M059J (cell line): ENCODE data around the gene LIPH. TPM values are rescaled to one million over a fixed set of nuclear protein-coding genes. Genes with fewer than 3 reads are reported as not detected.
A peak's percentile ranks its signal among the peaks of the same experiment; 100 is the strongest.
"Not testable (repeated sequence)": the region's sequence is repeated elsewhere in the genome, so short reads cannot be mapped to it uniquely, and the experiment has no call there.

Experiments used
- DNase-seq: peaks from one replicate; pipeline ENCODE4 v3.0.0-alpha.2; 2012; ENCODE audit warnings: low read depth
- total RNA-seq: library from RNA; depleted of rRNA; stranded (reverse); fragments of >200 nt; shearing (Covaris generic); gene quantifications from 2 replicates; pipeline ENCODE4 v1.2.3, GENCODE V29; 2014; rRNA removed

LIPH gene
- total RNA-seq, 1 experiment from 2014 or later = 1.9 TPM

DNA sequence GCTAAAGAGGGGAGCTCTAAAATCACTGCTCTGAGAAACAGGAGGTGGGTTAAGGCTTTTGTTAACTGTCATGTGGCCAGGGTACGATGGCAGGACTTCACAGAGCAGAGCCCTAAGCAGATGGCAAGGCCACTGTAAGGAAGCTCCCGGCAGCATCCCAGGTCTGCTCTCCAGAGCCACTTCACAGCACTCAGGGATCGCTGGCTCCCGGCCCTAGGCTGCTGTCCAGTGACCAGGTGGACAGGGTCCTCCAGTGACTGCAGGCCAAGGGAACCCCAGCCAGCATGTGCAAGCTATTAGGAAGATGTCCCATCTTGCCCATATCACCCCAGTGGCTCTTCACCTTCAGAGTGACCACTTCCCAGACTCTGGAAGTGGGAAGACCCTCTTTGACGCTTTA is 63.9 kb downstream of the LIPH start:
- no peak for DNase-seq

DNA sequence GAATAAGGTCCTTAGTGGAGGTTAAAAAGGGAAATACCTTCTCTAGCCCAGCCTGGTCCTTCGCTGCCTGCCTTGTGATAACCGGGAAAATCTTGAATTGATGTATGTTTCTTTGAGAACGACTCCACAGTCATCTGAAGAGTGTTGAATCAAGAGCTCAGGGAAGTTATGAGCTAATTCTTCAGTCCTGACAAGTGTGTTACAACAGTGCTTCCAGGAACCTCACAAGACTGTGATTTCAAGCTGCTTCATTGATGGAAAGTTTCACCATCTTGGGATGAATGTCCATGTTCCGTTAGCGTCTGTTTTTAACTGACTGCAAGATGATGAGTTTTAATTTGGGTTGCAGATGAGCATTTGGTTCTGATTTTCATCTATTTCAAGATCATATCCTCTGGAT is 66.0 kb downstream of the LIPH start:
- no peak for DNase-seq

DNA sequence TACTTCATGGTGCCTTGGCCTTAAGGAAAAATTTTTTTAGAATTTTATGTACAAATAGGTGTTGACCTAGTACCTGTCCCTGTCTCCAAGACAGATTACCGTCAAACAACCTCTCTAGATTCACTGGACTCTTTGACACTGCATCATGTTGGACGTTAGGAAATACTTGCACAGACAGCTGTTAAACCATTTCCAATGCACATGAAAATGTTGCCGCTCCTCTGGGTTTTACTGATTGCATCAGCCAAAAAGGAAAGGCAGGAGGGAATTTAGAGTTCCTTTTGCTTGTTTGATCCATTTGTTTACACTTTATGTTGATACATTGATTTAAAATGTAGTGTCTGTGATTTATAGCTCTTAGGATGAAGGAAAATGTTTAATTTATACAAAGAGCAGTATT is 68.1 kb downstream of the LIPH start:
- DNase-seq = no peak

DNA sequence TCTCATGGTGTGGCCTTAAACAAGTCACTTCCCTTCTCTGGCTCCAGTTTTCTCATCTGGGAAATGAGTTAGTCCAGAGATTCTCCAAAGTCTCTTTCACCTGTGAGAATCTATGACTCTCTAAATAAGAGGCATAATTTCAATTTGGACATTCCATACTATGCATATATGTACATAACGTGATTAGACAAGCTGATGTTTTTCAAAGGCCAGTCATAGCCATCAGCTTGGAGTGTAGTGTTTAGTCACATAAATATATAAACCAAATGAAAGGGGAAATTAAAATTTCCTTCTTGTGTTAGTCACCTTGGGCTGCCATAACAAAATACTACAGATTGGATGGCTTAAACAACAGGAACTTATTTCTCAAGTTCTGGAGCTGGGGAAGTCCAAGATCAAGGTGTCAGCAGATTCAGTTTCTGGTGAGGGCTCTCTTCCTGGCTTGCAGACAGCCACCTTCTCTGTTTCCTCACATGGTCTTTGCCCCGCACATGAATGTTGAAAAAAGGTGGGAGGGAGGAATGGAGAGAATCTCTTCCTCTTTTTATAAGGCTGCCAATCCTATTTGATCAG is 72.9 kb downstream of the LIPH start:
- DNase-seq = no peak

GRCh38 chr3:185477316-185477715 is 75.1 kb downstream of the LIPH start:
- no peak for DNase-seq

DNA sequence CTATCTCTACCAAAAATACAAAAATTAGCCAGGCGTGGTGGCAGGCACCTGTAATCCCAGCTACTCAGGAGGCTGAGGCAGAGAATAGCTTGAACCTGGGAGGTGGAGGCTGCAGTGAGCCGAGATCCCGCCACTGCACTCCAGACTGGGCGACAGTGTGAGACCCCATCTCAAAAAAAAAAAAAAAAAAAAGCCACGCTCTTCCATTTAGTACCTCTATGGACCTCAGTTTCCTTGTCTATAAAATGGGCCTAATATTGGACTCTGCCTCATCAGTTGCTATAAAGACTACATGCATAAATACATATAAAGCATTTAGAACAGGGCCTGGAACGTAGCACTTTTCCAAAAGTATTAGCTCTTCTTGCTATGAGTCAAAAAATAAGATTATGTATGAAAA is 77.5 kb downstream of the LIPH start:
- not testable (repeated sequence) for DNase-seq

- peak; percentile 94 for DNase-seq
Observed at GRCh38 chr3:185473290-185473815, 79.0 kb downstream of the LIPH start.

GRCh38 chr3:185470323-185470722 is 82.1 kb downstream of the LIPH start:
- no peak for DNase-seq

DNA sequence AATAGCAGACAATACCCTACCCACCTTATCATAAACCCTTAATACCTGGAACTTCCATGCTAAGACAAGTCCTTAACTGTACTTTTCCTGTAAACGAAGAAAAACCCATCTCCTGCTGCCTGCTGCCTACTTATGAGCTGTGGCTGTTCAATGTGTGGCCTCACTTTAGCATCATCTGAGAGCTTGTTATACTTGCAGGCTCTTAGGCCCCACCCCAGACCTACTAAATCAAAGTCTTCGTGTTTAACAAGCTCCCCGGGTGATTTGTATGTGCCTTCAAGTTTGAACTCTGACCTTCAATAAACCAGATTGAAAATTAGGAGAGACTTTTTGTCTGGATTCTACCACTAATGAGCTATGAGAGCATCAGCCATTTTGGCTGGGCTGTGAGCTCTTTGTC is 82.8 kb downstream of the LIPH start:
- no peak for DNase-seq

GRCh38 chr3:185466123-185466522 is 86.3 kb downstream of the LIPH start:
- not testable (repeated sequence) for DNase-seq

- DNase-seq = no peak
Observed at GRCh38 chr3:185465471-185465870, 86.9 kb downstream of the LIPH start.

GRCh38 chr3:185460719-185461350 is 91.6 kb downstream of the LIPH start:
- peak; percentile 51 for DNase-seq

- DNase-seq = no peak
Observed at GRCh38 chr3:185460309-185460708, 92.1 kb downstream of the LIPH start.

- DNase-seq = no peak
Observed at GRCh38 chr3:185457376-185457775, 95.0 kb downstream of the LIPH start.

Other genes starting within 250 kb of the LIPH start
- gene MAP3K13, start 189.5 kb downstream of the LIPH start, total RNA-seq = 30.9 and 47.9 TPM in 2 replicates
- gene TMEM41A, start 53.6 kb downstream of the LIPH start, total RNA-seq = 9.3 and 14.9 TPM in 2 replicates
- gene SENP2, start 33.7 kb upstream of the LIPH start, total RNA-seq = 34.7 and 40.1 TPM in 2 replicates